Measurements from ENCODE around the gene HDAC4. TPM values are rescaled to one million over a fixed set of nuclear protein-coding genes. Genes with fewer than 3 reads are reported as not detected.

The HDAC4 gene
- total RNA-seq, 1 experiment from 2014 or later = 32.0 TPM

DNA sequence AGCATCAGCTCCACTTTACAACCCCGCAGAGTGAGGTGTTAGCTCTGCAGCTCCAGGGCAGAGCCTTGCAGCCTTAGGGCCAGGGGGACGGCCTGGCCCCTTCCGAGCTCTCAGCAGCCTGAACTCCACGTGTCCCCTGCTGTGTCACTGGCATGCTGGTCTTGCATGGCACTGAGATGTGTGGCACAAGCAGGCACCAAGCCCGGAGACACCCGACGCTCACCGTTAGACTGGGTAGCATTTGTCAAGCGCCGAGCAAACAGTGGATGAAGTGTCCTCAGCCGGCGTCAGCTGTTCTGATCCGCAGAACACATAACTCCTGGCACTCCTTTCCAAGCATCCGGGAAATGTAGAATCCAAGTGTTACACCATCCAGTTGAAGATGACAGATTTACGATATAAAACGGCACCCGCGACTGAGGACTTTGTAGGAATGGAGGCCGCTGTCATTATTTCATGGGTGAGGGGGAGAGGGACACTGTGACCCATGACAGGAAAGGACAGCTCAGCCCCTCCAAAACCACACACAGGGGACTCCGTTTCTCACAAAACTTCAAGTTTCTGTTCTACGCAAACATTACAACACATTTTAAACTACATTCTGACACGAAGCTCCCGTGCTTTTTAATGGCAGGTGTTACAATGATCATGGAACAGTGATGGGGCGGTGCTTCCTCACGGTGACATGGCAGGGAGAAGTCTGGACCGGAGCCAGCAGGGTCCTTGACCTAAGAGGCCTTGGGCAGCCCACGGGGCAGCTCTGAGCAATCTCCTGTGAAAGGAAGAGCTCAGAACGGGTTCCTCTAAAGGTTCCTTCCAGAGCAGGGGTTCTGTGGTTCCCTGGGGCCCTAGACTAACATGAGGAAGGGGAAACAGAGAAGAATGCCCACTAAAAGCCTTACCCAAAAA lies 89.4 kb downstream of the HDAC4 start:
- Histone ChIP-seq H3T11ph (ENCODE audit: low read length) (no peak overlapping the region), H4K8ac (replicated peaks; ENCODE audit: insufficient read length, low read depth, low read length) (no peak overlapping the region), H3K23me2 (ENCODE audit: insufficient read length, low read depth, low read length, poor library complexity, severe bottlenecking) (no peaks in the 10 kb centered on the region), H3K4ac (ENCODE audit: low read depth, low read length) (no peak overlapping the region), H2BK20ac (ENCODE audit: low read depth, low read length, poor library complexity, severe bottlenecking) (no peak overlapping the region), H3K27ac (ENCODE audit: insufficient read length, low read depth, low read length) (no peak overlapping the region), H3K79me2 (ENCODE audit: insufficient read depth, low read length) (peaks cover 13% of the 10 kb centered on the region; the same call in 1 of the 2 replicates), H3K18ac (ENCODE audit: insufficient read length, low read depth, low read length) (no peak overlapping the region), H4K5ac (ENCODE audit: insufficient read length, low read depth, low read length) (no peak overlapping the region), H2BK12ac (ENCODE audit: insufficient read length, low read depth, low read length) (no peak overlapping the region), H4K20me1 (ENCODE audit: control insufficient read depth, insufficient read depth, insufficient read length) (peaks cover 4% of the 10 kb centered on the region), H3K79me1 (ENCODE audit: insufficient read depth, low read depth, low read length, poor library complexity, severe bottlenecking) (peaks cover 13% of the 10 kb centered on the region), H3K4me1 (ENCODE audit: insufficient read depth, low read length) (no peaks in the 10 kb centered on the region), H3K56ac (ENCODE audit: insufficient read length, low read depth, low read length) (no peak overlapping the region), H2BK15ac (ENCODE audit: low read depth, low read length) (no peak overlapping the region), H3K9me3 (ENCODE audit: control insufficient read depth, low read depth, low read length) (no peaks in the 10 kb centered on the region), H3K23ac (ENCODE audit: insufficient read length, low read depth, low read length) (no peak overlapping the region), H2BK5ac (ENCODE audit: insufficient read length, low read length) (no peak overlapping the region), H3K4me2 (ENCODE audit: insufficient read depth, insufficient read length, low read length) (no peak overlapping the region), H3K14ac (ENCODE audit: insufficient read depth, low read length) (no peak overlapping the region), H3K27me3 (ENCODE audit: insufficient read depth, low read length) (no peaks in the 10 kb centered on the region), H2AFZ (ENCODE audit: low read length) (no peak overlapping the region), H3K9ac (ENCODE audit: extremely low read depth, insufficient read length, low read length) (no peak overlapping the region), H2AK5ac (ENCODE audit: insufficient read length, low read length) (no peak overlapping the region), H2BK120ac (ENCODE audit: low read depth, low read length, poor library complexity, severe bottlenecking) (no peak overlapping the region), H4K91ac (ENCODE audit: insufficient read length, low read depth, low read length) (no peak overlapping the region)
- DNase-seq = peak; percentile 8
- Mint-ChIP-seq H3K4me3 (no peak overlapping the region), H3K27me3 (ENCODE audit: low read depth) (no peaks in the 10 kb centered on the region), H3K4me1 (peaks cover 11 to 13% of the 10 kb centered on the region in 2 experiments), H3K36me3 (ENCODE audit: insufficient read depth in 1 of 3, low read depth in 3 of 3) (peaks cover 19 to 24% (median 24%) of the 10 kb centered on the region in 3 experiments), H3K27ac (peak overlapping the region in 2 of 3 experiments; percentile 53 to 62; a peak in 4 of 7 replicates), H3K9me3 (peaks cover 19 to 22% of the 10 kb centered on the region in 2 experiments)
- no peak for TF ChIP-seq CTCF (conservative IDR thresholded peaks at IDR 0.05)
- WGBS (ENCODE audit: extremely low coverage, insufficient read length, low lambda C conversion rate) = no CpG with 5 or more reads among the region's 28 CpGs
